ENCODE results near the gene FXYD3.

The FXYD3 gene

GRCh38 chr19:35141837-35142605 is 26.4 kb downstream of the FXYD3 start:
- no peaks in the 10 kb centered on the region for H3K79me2 ChIP-seq (ENCODE audit: control insufficient read depth, insufficient read depth, low read length)
- H2BK120ac ChIP-seq (ENCODE audit: low read depth, low read length), result no peak overlapping the region
- H3K79me1 ChIP-seq (ENCODE audit: low read length), result no peaks in the 10 kb centered on the region
- H4K8ac ChIP-seq (ENCODE audit: low read depth, low read length), result no peak overlapping the region
- no peak overlapping the region for H2BK15ac ChIP-seq (replicated peaks; ENCODE audit: low read depth)
- no peaks in the 10 kb centered on the region for H3K36me3 ChIP-seq (ENCODE audit: control insufficient read depth, insufficient read depth, low read length)
- no CpG with 5 or more reads among the region's 21 CpGs for WGBS (ENCODE audit: extremely low coverage, insufficient coverage, low lambda C conversion rate)
- H3K9ac ChIP-seq (ENCODE audit: low read length), result peak overlapping the region; percentile 16
- H3K18ac ChIP-seq (ENCODE audit: low read length), result no peak overlapping the region
- H3K56ac ChIP-seq (ENCODE audit: low read length), result peak overlapping the region; percentile 68
- H3K4me1 ChIP-seq (ENCODE audit: control insufficient read depth, low read depth, low read length), result peaks cover 4% of the 10 kb centered on the region
- H4K5ac ChIP-seq (ENCODE audit: low read length), result no peak overlapping the region
- DNase-seq, result no peak
- peak overlapping the region; percentile 29 for H3K4me2 ChIP-seq (ENCODE audit: low read length)
- no peak overlapping the region for H3K23ac ChIP-seq (ENCODE audit: low read length)
- H2BK5ac ChIP-seq (ENCODE audit: low read length), result no peak overlapping the region
- no peak overlapping the region for H3K27ac ChIP-seq (ENCODE audit: low read depth, low read length)
- H3K4ac ChIP-seq (ENCODE audit: low read depth, low read length), result no peak overlapping the region
- peaks cover 6% of the 10 kb centered on the region for H3K27me3 ChIP-seq (ENCODE audit: insufficient read depth, low read length, poor library complexity)
- no peak overlapping the region for H3K4me3 ChIP-seq (ENCODE audit: low read length)
- no peak overlapping the region for H2AK5ac ChIP-seq (ENCODE audit: low read length)

GRCh38 chr19:35142606-35143230 is 27.1 kb downstream of the FXYD3 start:
- H3K4me1 ChIP-seq (ENCODE audit: control insufficient read depth, low read depth, low read length), result peaks cover 4% of the 10 kb centered on the region
- peak overlapping the region; percentile 8 for H3K9ac ChIP-seq (ENCODE audit: low read length)
- H4K8ac ChIP-seq (ENCODE audit: low read depth, low read length), result no peak overlapping the region
- no peak overlapping the region for H2BK15ac ChIP-seq (replicated peaks; ENCODE audit: low read depth)
- peak overlapping the region; percentile 84 for H3K4me2 ChIP-seq (ENCODE audit: low read length)
- no peaks in the 10 kb centered on the region for H3K79me2 ChIP-seq (ENCODE audit: control insufficient read depth, insufficient read depth, low read length)
- H3K27me3 ChIP-seq (ENCODE audit: insufficient read depth, low read length, poor library complexity), result peaks cover 6% of the 10 kb centered on the region
- H3K23ac ChIP-seq (ENCODE audit: low read length), result no peak overlapping the region
- DNase-seq, result peak; percentile 75
- H2BK120ac ChIP-seq (ENCODE audit: low read depth, low read length), result no peak overlapping the region
- no peak overlapping the region for H2BK5ac ChIP-seq (ENCODE audit: low read length)
- no peak overlapping the region for H3K27ac ChIP-seq (ENCODE audit: low read depth, low read length)
- H3K56ac ChIP-seq (ENCODE audit: low read length), result peak overlapping the region; percentile 25
- H3K4ac ChIP-seq (ENCODE audit: low read depth, low read length), result no peak overlapping the region
- H4K5ac ChIP-seq (ENCODE audit: low read length), result no peak overlapping the region
- H3K79me1 ChIP-seq (ENCODE audit: low read length), result no peaks in the 10 kb centered on the region
- peak overlapping the region; percentile 32 for H3K4me3 ChIP-seq (ENCODE audit: low read length)
- no peak overlapping the region for H3K18ac ChIP-seq (ENCODE audit: low read length)
- no peak overlapping the region for H2AK5ac ChIP-seq (ENCODE audit: low read length)
- no peaks in the 10 kb centered on the region for H3K36me3 ChIP-seq (ENCODE audit: control insufficient read depth, insufficient read depth, low read length)
- WGBS (ENCODE audit: extremely low coverage, insufficient coverage, low lambda C conversion rate), result no CpG with 5 or more reads among the region's 46 CpGs

DNA sequence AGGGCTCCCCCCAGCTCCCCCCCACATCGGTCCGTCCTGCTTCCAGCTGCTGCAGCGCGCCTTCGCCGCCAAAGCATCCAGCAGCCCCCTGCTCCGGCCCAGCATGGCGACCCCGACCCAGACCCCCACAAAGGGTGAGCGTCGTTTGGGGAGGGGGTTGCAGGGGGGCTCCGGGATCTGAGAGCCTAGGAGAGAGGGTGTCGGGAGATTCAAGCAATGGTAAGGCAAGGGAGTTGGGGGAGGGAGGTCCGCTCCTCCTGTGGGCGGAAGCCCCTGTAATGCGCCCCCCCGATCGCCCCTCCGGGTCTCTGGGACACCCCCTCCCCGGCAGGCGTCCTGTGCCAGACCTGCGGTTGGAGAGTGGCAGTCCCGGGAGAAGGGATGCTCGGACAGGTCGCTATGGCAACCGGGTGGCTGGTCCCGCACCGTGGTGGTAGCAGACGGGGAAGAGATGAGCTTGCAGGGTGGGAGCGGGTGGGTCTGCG is 27.6 kb downstream of the FXYD3 start, which contains the start of gene FXYD7:
Gene FXYD7, plus strand, starts transcription at position 25 of the 485 bp plus-strand sequence. Its CDS starts 79 bp downstream, at position 104.
- H3K79me1 ChIP-seq (ENCODE audit: low read length), result no peaks in the 10 kb centered on the region
- H4K8ac ChIP-seq (ENCODE audit: low read depth, low read length), result no peak within 1 kb of the TSS
- peaks cover 6% of the 10 kb centered on the region for H3K27me3 ChIP-seq (ENCODE audit: insufficient read depth, low read length, poor library complexity)
- WGBS (ENCODE audit: extremely low coverage, insufficient coverage, low lambda C conversion rate), result no CpG with 5 or more reads among the region's 31 CpGs
- H3K4me2 ChIP-seq (ENCODE audit: low read length), result peak within 1 kb of the TSS; percentile 84
- peak within 1 kb of the TSS; percentile 29 for H3K56ac ChIP-seq (ENCODE audit: low read length)
- H2BK15ac ChIP-seq (replicated peaks; ENCODE audit: low read depth), result no peak within 1 kb of the TSS
- no peak within 1 kb of the TSS for H3K18ac ChIP-seq (ENCODE audit: low read length)
- no peak within 1 kb of the TSS for H4K5ac ChIP-seq (ENCODE audit: low read length)
- H3K23ac ChIP-seq (ENCODE audit: low read length), result no peak within 1 kb of the TSS
- peaks cover 4% of the 10 kb centered on the region for H3K4me1 ChIP-seq (ENCODE audit: control insufficient read depth, low read depth, low read length)
- H2BK120ac ChIP-seq (ENCODE audit: low read depth, low read length), result no peak within 1 kb of the TSS
- no peak for DNase-seq
- peak within 1 kb of the TSS; percentile 16 for H3K9ac ChIP-seq (ENCODE audit: low read length)
- H3K27ac ChIP-seq (ENCODE audit: low read depth, low read length), result no peak within 1 kb of the TSS
- H2BK5ac ChIP-seq (ENCODE audit: low read length), result no peak within 1 kb of the TSS
- H3K79me2 ChIP-seq (ENCODE audit: control insufficient read depth, insufficient read depth, low read length), result no peaks in the 10 kb centered on the region
- H3K4me3 ChIP-seq (ENCODE audit: low read length), result peak within 1 kb of the TSS; percentile 32
- no peak within 1 kb of the TSS for H3K4ac ChIP-seq (ENCODE audit: low read depth, low read length)
- H3K36me3 ChIP-seq (ENCODE audit: control insufficient read depth, insufficient read depth, low read length), result no peaks in the 10 kb centered on the region
- no peak within 1 kb of the TSS for H2AK5ac ChIP-seq (ENCODE audit: low read length)

- peaks cover 4% of the 10 kb centered on the region for H3K4me1 ChIP-seq (ENCODE audit: control insufficient read depth, low read depth, low read length)
- H4K5ac ChIP-seq (ENCODE audit: low read length), result no peak overlapping the region
- no peak overlapping the region for H4K8ac ChIP-seq (ENCODE audit: low read depth, low read length)
- no peak overlapping the region for H3K4ac ChIP-seq (ENCODE audit: low read depth, low read length)
- H2AK5ac ChIP-seq (ENCODE audit: low read length), result no peak overlapping the region
- no peak overlapping the region for H3K18ac ChIP-seq (ENCODE audit: low read length)
- no peak overlapping the region for H3K9ac ChIP-seq (ENCODE audit: low read length)
- H3K79me1 ChIP-seq (ENCODE audit: low read length), result no peaks in the 10 kb centered on the region
- no peak overlapping the region for H2BK5ac ChIP-seq (ENCODE audit: low read length)
- H2BK15ac ChIP-seq (replicated peaks; ENCODE audit: low read depth), result no peak overlapping the region
- H3K4me2 ChIP-seq (ENCODE audit: low read length), result no peak overlapping the region
- no peak overlapping the region for H3K4me3 ChIP-seq (ENCODE audit: low read length)
- H3K79me2 ChIP-seq (ENCODE audit: control insufficient read depth, insufficient read depth, low read length), result no peaks in the 10 kb centered on the region
- H3K56ac ChIP-seq (ENCODE audit: low read length), result no peak overlapping the region
- H3K36me3 ChIP-seq (ENCODE audit: control insufficient read depth, insufficient read depth, low read length), result no peaks in the 10 kb centered on the region
- H3K27ac ChIP-seq (ENCODE audit: low read depth, low read length), result no peak overlapping the region
- no CpG with 5 or more reads among the region's 3 CpGs for WGBS (ENCODE audit: extremely low coverage, insufficient coverage, low lambda C conversion rate)
- no peak for DNase-seq
- H3K23ac ChIP-seq (ENCODE audit: low read length), result no peak overlapping the region
- H2BK120ac ChIP-seq (ENCODE audit: low read depth, low read length), result no peak overlapping the region
- H3K27me3 ChIP-seq (ENCODE audit: insufficient read depth, low read length, poor library complexity), result peaks cover 6% of the 10 kb centered on the region
Measured at GRCh38 chr19:35143818-35144217, 28.2 kb downstream of the FXYD3 start.

- DNase-seq, result no peak
- H2BK15ac ChIP-seq (replicated peaks; ENCODE audit: low read depth), result no peak overlapping the region
- no peaks in the 10 kb centered on the region for H3K79me2 ChIP-seq (ENCODE audit: control insufficient read depth, insufficient read depth, low read length)
- no peak overlapping the region for H2BK120ac ChIP-seq (ENCODE audit: low read depth, low read length)
- WGBS (ENCODE audit: extremely low coverage, insufficient coverage, low lambda C conversion rate), result no CpG with 5 or more reads among the region's 6 CpGs
- H4K8ac ChIP-seq (ENCODE audit: low read depth, low read length), result no peak overlapping the region
- H3K27ac ChIP-seq (ENCODE audit: low read depth, low read length), result no peak overlapping the region
- H2AK5ac ChIP-seq (ENCODE audit: low read length), result no peak overlapping the region
- H3K56ac ChIP-seq (ENCODE audit: low read length), result peak overlapping the region; percentile 15
- H2BK5ac ChIP-seq (ENCODE audit: low read length), result no peak overlapping the region
- H3K36me3 ChIP-seq (ENCODE audit: control insufficient read depth, insufficient read depth, low read length), result no peaks in the 10 kb centered on the region
- H3K79me1 ChIP-seq (ENCODE audit: low read length), result no peaks in the 10 kb centered on the region
- H3K27me3 ChIP-seq (ENCODE audit: insufficient read depth, low read length, poor library complexity), result peaks cover 6% of the 10 kb centered on the region
- H3K9ac ChIP-seq (ENCODE audit: low read length), result no peak overlapping the region
- H3K4ac ChIP-seq (ENCODE audit: low read depth, low read length), result no peak overlapping the region
- no peak overlapping the region for H3K4me3 ChIP-seq (ENCODE audit: low read length)
- H3K4me1 ChIP-seq (ENCODE audit: control insufficient read depth, low read depth, low read length), result peaks cover 4% of the 10 kb centered on the region
- H3K4me2 ChIP-seq (ENCODE audit: low read length), result no peak overlapping the region
- no peak overlapping the region for H4K5ac ChIP-seq (ENCODE audit: low read length)
- no peak overlapping the region for H3K18ac ChIP-seq (ENCODE audit: low read length)
- H3K23ac ChIP-seq (ENCODE audit: low read length), result no peak overlapping the region
Measured at GRCh38 chr19:35144259-35144599, 28.6 kb downstream of the FXYD3 start.

All from mesendoderm (in vitro differentiated cells).